Nephron (organoid): ENCODE data around the gene RPTOR.

Experiments used
- H3K27ac Mint-ChIP-seq, 3 experiments: 2 replicates each; pipeline ENCODE4 v1.8.0; 2020; ENCODE audit warnings: mixed read lengths in 3 of 3, mild to moderate bottlenecking in 2 of 3, moderate library complexity in 1 of 3
- H3K27me3 Mint-ChIP-seq: 2 replicates; pipeline ENCODE4 v1.8.0; 2021; ENCODE audit warnings: low read depth, mild to moderate bottlenecking, moderate library complexity, mixed read lengths
- H3K36me3 Mint-ChIP-seq: 2 replicates; pipeline ENCODE4 v1.8.0; 2020; ENCODE audit warnings: low read depth, mixed read lengths
- H3K4me1 Mint-ChIP-seq: 2 replicates; pipeline ENCODE4 v1.8.0; 2020; ENCODE audit warnings: mixed read lengths
- H3K4me3 Mint-ChIP-seq, 3 experiments: 2 replicates each; pipeline ENCODE4 v1.8.0; 2020; ENCODE audit warnings: mild to moderate bottlenecking in 3 of 3, mixed read lengths in 3 of 3, moderate library complexity in 2 of 3
- H3K9me3 Mint-ChIP-seq: 2 replicates; pipeline ENCODE4 v1.8.0; 2020; ENCODE audit warnings: mixed read lengths
- CTCF ChIP-seq, 3 experiments: fragments of 200-600 bp; sonication (generic); IDR thresholded peaks; one replicate each; pipeline ENCODE4 v1.5.0; 2021; ENCODE audit warnings: antibody characterized with exemption in 3 of 3; ENCODE audit not compliant: unreplicated experiment in 3 of 3

Gene RPTOR

GRCh38 chr17:80830020-80830780, 285.6 kb downstream of the RPTOR start:
- no peaks in the 10 kb centered on the region for H3K27me3 Mint-ChIP-seq
- no peak for TF ChIP-seq CTCF (IDR thresholded peaks at IDR 0.05; ENCODE audit: unreplicated experiment in 3 of 3)

GRCh38 chr17:80831491-80831890, 286.9 kb downstream of the RPTOR start:
- no peaks in the 10 kb centered on the region for H3K27me3 Mint-ChIP-seq
- H3K27ac Mint-ChIP-seq: peak overlapping the region; percentile 87 to 98 (median 91)
- peaks cover 19% of the 10 kb centered on the region for H3K36me3 Mint-ChIP-seq
- no peak for TF ChIP-seq CTCF (IDR thresholded peaks at IDR 0.05; ENCODE audit: unreplicated experiment in 3 of 3)
- H3K4me1 Mint-ChIP-seq: peaks cover 47% of the 10 kb centered on the region
- H3K9me3 Mint-ChIP-seq: no peaks in the 10 kb centered on the region
- H3K4me3 Mint-ChIP-seq: peak overlapping the region; percentile 10 to 50 (median 11)

More at GRCh38 chr17:80830020-80830780, 285.6 kb downstream of the RPTOR start:
- peak overlapping the region in 1 of 3 experiments; percentile 33 for H3K27ac Mint-ChIP-seq
- no peak overlapping the region for H3K4me3 Mint-ChIP-seq
- H3K4me1 Mint-ChIP-seq: peaks cover 36% of the 10 kb centered on the region
- H3K36me3 Mint-ChIP-seq: peaks cover 23% of the 10 kb centered on the region
- no peaks in the 10 kb centered on the region for H3K9me3 Mint-ChIP-seq

GRCh38 chr17:80832266-80832676, 287.6 kb downstream of the RPTOR start:
- no peak for TF ChIP-seq CTCF (IDR thresholded peaks at IDR 0.05; ENCODE audit: unreplicated experiment in 3 of 3)
- Mint-ChIP-seq H3K4me3 (peak overlapping the region; percentile 71 to 85 (median 75)), H3K27ac (peak overlapping the region; percentile 87 to 98 (median 91)), H3K36me3 (peaks cover 19% of the 10 kb centered on the region), H3K4me1 (peaks cover 52% of the 10 kb centered on the region), H3K27me3 (no peaks in the 10 kb centered on the region), H3K9me3 (no peaks in the 10 kb centered on the region)

GRCh38 chr17:80832888-80833583, 288.4 kb downstream of the RPTOR start:
- peaks cover 19% of the 10 kb centered on the region for H3K36me3 Mint-ChIP-seq
- no peaks in the 10 kb centered on the region for H3K27me3 Mint-ChIP-seq
- H3K4me1 Mint-ChIP-seq: peaks cover 56% of the 10 kb centered on the region
- TF ChIP-seq CTCF (IDR thresholded peaks at IDR 0.05; ENCODE audit: unreplicated experiment in 3 of 3): no peak
- H3K9me3 Mint-ChIP-seq: no peaks in the 10 kb centered on the region
- peak overlapping the region; percentile 87 to 98 (median 91) for H3K27ac Mint-ChIP-seq
- peak overlapping the region; percentile 71 to 85 (median 75) for H3K4me3 Mint-ChIP-seq

GRCh38 chr17:80833952-80834892, 289.6 kb downstream of the RPTOR start:
- Mint-ChIP-seq H3K27me3 (no peaks in the 10 kb centered on the region), H3K4me3 (peak overlapping the region; percentile 67 to 81 (median 79)), H3K36me3 (peaks cover 28% of the 10 kb centered on the region), H3K9me3 (no peaks in the 10 kb centered on the region), H3K27ac (peak overlapping the region; percentile 87 to 91 (median 90)), H3K4me1 (peaks cover 59% of the 10 kb centered on the region)
- TF ChIP-seq CTCF (IDR thresholded peaks at IDR 0.05; ENCODE audit: unreplicated experiment in 3 of 3): no peak
